Measurements from ENCODE around the gene PTEN.

DNA sequence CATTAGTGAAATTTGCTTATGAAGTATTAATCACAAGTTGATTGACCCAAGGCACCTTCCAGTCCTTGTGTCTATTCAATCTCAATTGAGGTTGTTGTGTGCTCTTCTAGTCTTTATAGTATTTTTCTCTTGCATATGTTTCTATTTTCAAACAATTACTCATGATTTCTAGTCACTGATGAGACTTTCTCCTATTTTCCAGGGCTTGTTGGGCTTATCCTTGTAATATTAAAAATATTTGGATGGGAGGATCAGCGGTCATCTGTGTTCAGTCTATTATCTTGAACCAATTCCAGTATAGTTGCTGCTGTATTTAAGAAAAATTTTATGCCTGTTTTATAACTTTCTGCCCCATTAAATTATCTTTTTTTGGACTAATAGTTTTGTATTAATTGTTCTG is 154.4 kb downstream of the PTEN start:
- TF ChIP-seq, protein P1, sequence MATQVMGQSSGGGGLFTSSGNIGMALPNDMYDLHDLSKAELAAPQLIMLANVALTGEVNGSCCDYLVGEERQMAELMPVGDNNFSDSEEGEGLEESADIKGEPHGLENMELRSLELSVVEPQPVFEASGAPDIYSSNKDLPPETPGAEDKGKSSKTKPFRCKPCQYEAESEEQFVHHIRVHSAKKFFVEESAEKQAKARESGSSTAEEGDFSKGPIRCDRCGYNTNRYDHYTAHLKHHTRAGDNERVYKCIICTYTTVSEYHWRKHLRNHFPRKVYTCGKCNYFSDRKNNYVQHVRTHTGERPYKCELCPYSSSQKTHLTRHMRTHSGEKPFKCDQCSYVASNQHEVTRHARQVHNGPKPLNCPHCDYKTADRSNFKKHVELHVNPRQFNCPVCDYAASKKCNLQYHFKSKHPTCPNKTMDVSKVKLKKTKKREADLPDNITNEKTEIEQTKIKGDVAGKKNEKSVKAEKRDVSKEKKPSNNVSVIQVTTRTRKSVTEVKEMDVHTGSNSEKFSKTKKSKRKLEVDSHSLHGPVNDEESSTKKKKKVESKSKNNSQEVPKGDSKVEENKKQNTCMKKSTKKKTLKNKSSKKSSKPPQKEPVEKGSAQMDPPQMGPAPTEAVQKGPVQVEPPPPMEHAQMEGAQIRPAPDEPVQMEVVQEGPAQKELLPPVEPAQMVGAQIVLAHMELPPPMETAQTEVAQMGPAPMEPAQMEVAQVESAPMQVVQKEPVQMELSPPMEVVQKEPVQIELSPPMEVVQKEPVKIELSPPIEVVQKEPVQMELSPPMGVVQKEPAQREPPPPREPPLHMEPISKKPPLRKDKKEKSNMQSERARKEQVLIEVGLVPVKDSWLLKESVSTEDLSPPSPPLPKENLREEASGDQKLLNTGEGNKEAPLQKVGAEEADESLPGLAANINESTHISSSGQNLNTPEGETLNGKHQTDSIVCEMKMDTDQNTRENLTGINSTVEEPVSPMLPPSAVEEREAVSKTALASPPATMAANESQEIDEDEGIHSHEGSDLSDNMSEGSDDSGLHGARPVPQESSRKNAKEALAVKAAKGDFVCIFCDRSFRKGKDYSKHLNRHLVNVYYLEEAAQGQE (IDR thresholded peaks at IDR 0.05; ENCODE audit: low read depth) = no peak
- TF ChIP-seq NFIC (IDR thresholded peaks at IDR 0.05) = no peak
- TF ChIP-seq FOXM1 (IDR thresholded peaks at IDR 0.05; ENCODE audit: borderline replicate concordance, low read depth) = no peak
- TF ChIP-seq RAD21 (IDR thresholded peaks at IDR 0.05; ENCODE audit: low read depth) = no peak
- no peak for TF ChIP-seq CREB1 (IDR thresholded peaks at IDR 0.05; ENCODE audit: low read depth)
- TF ChIP-seq, protein P2, sequence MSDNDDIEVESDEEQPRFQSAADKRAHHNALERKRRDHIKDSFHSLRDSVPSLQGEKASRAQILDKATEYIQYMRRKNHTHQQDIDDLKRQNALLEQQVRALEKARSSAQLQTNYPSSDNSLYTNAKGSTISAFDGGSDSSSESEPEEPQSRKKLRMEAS (IDR thresholded peaks at IDR 0.05) = no peak
- TF ChIP-seq TCF12 (IDR thresholded peaks at IDR 0.05; ENCODE audit: low read depth) = no peak
- TF ChIP-seq EP300 (IDR thresholded peaks at IDR 0.05; ENCODE audit: borderline replicate concordance) = no peak
- TF ChIP-seq EGR1 (IDR thresholded peaks at IDR 0.05) = no peak
